HG03135 (cell line): ENCODE measurements around the gene POU2F2.

Experiments used
- ATAC-seq: cut with Tn5 transposase; IDR thresholded peaks from one replicate; pipeline ENCODE4 v1.9.1; 2021; ENCODE audit warnings: mild to moderate bottlenecking, moderate library complexity; ENCODE audit not compliant: unreplicated experiment

The POU2F2 gene

GRCh38 chr19:42132030-42132628, at the start of gene POU2F2:
TSS of gene POU2F2 (minus strand) at chr19:42132446. CDS start at chr19:42132411, 35 bp downstream.
- peak; percentile 36 for ATAC-seq

- ATAC-seq = no peak
Observed at GRCh38 chr19:42178791-42179674, 46.8 kb upstream of the POU2F2 start.

GRCh38 chr19:42177686-42178019, 45.4 kb upstream of the POU2F2 start:
- ATAC-seq = no peak

- ATAC-seq = no peak
Observed at GRCh38 chr19:42176990-42177685, 44.9 kb upstream of the POU2F2 start.

- ATAC-seq = no peak
Observed at GRCh38 chr19:42176649-42176989, 44.4 kb upstream of the POU2F2 start.

- no peak for ATAC-seq
Observed at GRCh38 chr19:42175952-42176648, 43.9 kb upstream of the POU2F2 start.

GRCh38 chr19:42174958-42175734, 42.9 kb upstream of the POU2F2 start:
- no peak for ATAC-seq

- ATAC-seq = no peak
Observed at GRCh38 chr19:42174188-42174587, 41.9 kb upstream of the POU2F2 start.

- ATAC-seq = no peak
Observed at GRCh38 chr19:42173695-42174094, 41.4 kb upstream of the POU2F2 start.

- ATAC-seq = no peak
Observed at GRCh38 chr19:42172261-42172660, 40.0 kb upstream of the POU2F2 start.

- ATAC-seq = no peak
Observed at GRCh38 chr19:42170715-42171114, 38.5 kb upstream of the POU2F2 start.

- ATAC-seq = no peak
Observed at GRCh38 chr19:42169486-42170413, 37.5 kb upstream of the POU2F2 start.

GRCh38 chr19:42168206-42168605, 36.0 kb upstream of the POU2F2 start:
- no peak for ATAC-seq

GRCh38 chr19:42166316-42166715, 34.1 kb upstream of the POU2F2 start:
- no peak for ATAC-seq

GRCh38 chr19:42165146-42165545, 32.9 kb upstream of the POU2F2 start:
- no peak for ATAC-seq

GRCh38 chr19:42161616-42162263, 29.5 kb upstream of the POU2F2 start:
- no peak for ATAC-seq

- ATAC-seq = no peak
Observed at GRCh38 chr19:42159942-42160341, 27.7 kb upstream of the POU2F2 start.

- no peak for ATAC-seq
Observed at GRCh38 chr19:42158926-42159325, 26.7 kb upstream of the POU2F2 start.

GRCh38 chr19:42156571-42156970, 24.3 kb upstream of the POU2F2 start:
- no peak for ATAC-seq
